Lower leg skin (tissue), 4 donors: ENCODE measurements around the gene EFCAB10. TPM values are rescaled to one million over a fixed set of nuclear protein-coding genes. Genes with fewer than 3 reads are reported as not detected.
A peak's percentile ranks its signal among the peaks of the same experiment; 100 is the strongest.

Experiments
- DNase-seq, 2 donors: peaks; one replicate each; pipeline ENCODE4 v3.0.0-alpha.2; 2019; ENCODE audit warnings: low spot score in 2 of 2
- H3K4me3 ChIP-seq: fragments of 200-600 bp; sonication (generic); 2 replicates; pipeline ENCODE4 v1.5.1; 2017; ENCODE audit warnings: mild to moderate bottlenecking, low read depth; ENCODE audit not compliant: poor library complexity, severe bottlenecking
- CTCF ChIP-seq, 3 donors: fragments of 450-650 bp; IDR thresholded peaks; one replicate each; pipeline ENCODE4 v1.5.1; 2016; ENCODE audit warnings: antibody characterized with exemption in 3 of 3, mild to moderate bottlenecking in 3 of 3, moderate library complexity in 2 of 3
- POLR2A ChIP-seq, 2 donors: fragments of 450-650 bp; IDR thresholded peaks; one replicate each; pipeline ENCODE4 v1.6.1; 2016 to 2017; ENCODE audit warnings: antibody characterized with exemption in 2 of 2, mild to moderate bottlenecking in 1 of 2, moderate library complexity in 1 of 2
- WGBS, 2 donors: methylation state at CpG; one replicate each; pipeline ENCODE4 v1.1.5; 2018; 5-methylcytosine and 5-hydroxymethylcytosine counted together
- intact Hi-C: fragments of 100-400 bp; cut with DNase I; formaldehyde crosslinking; loops from one replicate; pipeline ENCODE4 v1.15.0; 2023; ENCODE audit warnings: low total_unique reads
- total RNA-seq, 4 donors: library from RNA; depleted of rRNA; stranded (reverse); fragments of >200 nt; gene quantifications; one replicate each; pipeline ENCODE4 v1.1.0, GENCODE V29; 2016

The EFCAB10 gene
- total RNA-seq, 4 donors from 2014 or later: not detected

GRCh38 chr7:105613611-105614330 is 32.5 kb upstream of the EFCAB10 start:
- TF ChIP-seq CTCF (IDR thresholded peaks at IDR 0.05) (no peak), POLR2A (IDR thresholded peaks at IDR 0.05) (no peak)
- WGBS, 2 donors: 94 to 96% methylated on average over 32 of the region's 32 CpGs
- H3K4me3 ChIP-seq: no peak overlapping the region
- DNase-seq: no peak
- intact Hi-C loops: no loop called here

GRCh38 chr7:105612806-105613205 is 31.5 kb upstream of the EFCAB10 start:
- no peak overlapping the region for H3K4me3 ChIP-seq
- 90 to 97% methylated on average over 9 of the region's 9 CpGs for WGBS, 2 donors
- TF ChIP-seq CTCF (IDR thresholded peaks at IDR 0.05) (no peak), POLR2A (IDR thresholded peaks at IDR 0.05) (no peak)
- DNase-seq: no peak
- intact Hi-C loops: no loop called here

- H3K4me3 ChIP-seq: no peak overlapping the region
- no peak for DNase-seq
- TF ChIP-seq POLR2A (IDR thresholded peaks at IDR 0.05) (no peak), CTCF (IDR thresholded peaks at IDR 0.05) (no peak)
- 91 to 92% methylated on average over 16 of the region's 16 CpGs for WGBS, 2 donors
- intact Hi-C loops: no loop called here
Observed at GRCh38 chr7:105611856-105612775, 30.8 kb upstream of the EFCAB10 start.

- intact Hi-C loops: no loop called here
- WGBS, 2 donors: 76 to 82% methylated on average over 8 of the region's 8 CpGs
- TF ChIP-seq POLR2A (IDR thresholded peaks at IDR 0.05) (no peak), CTCF (IDR thresholded peaks at IDR 0.05) (no peak)
Observed at GRCh38 chr7:105610165-105610930, 29.1 kb upstream of the EFCAB10 start.

GRCh38 chr7:105602325-105603305 is 21.3 kb upstream of the EFCAB10 start:
- no peak overlapping the region for H3K4me3 ChIP-seq
- TF ChIP-seq CTCF (IDR thresholded peaks at IDR 0.05) (no peak), POLR2A (IDR thresholded peaks at IDR 0.05) (no peak)
- DNase-seq: peak in 1 of 2 donors; percentile 52
- WGBS, 2 donors: 69 to 71% methylated on average over 19 of the region's 19 CpGs
- intact Hi-C loops: no loop called here

More at GRCh38 chr7:105610165-105610930, 29.1 kb upstream of the EFCAB10 start:
- no peak overlapping the region for H3K4me3 ChIP-seq
- no peak for DNase-seq
